Right lobe of liver (tissue), 4 donors: ENCODE data around the gene PDE4B.

Experiments
- POLR2A ChIP-seq: fragments of 450-650 bp; IDR thresholded peaks from one replicate; pipeline ENCODE4 v1.6.1; 2017; ENCODE audit warnings: antibody characterized with exemption, mild to moderate bottlenecking
- TF ChIP-seq, protein P1 (sequence below), 4 donors: fragments of 200-600 bp in 3 of 4; fragments of 450-650 bp in 1 of 4; IDR thresholded peaks; one replicate each; pipeline versions ENCODE4 v1.5.1 to v1.8.0; 2016 to 2022; ENCODE audit warnings: antibody characterized with exemption in 4 of 4, mild to moderate bottlenecking in 2 of 4
- donor health status: DM: no; HTN: no; CAD: no.
- donor health status: DM: no; HTN: no; CAD: no.
- donor health status: DM: no; HTN: yes; CAD: no.

DNA sequence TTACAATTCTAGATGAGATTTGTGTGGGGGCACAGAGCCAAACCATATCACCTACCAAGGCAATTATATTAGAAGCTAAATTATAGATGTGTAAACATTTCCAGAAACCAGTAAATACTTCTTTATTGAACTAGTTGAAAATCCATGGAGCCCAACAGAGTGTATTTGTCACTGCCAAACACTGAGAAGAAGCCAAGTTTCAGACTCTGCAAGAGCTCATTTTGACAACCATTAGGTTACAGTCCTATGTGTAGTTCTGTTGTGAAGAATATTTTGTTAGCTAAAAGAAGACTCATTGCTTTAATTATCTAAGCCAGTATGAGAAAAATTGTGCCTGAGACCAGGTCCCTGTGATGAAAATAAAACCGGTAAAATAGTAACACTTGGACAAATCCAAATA, 382.4 kb downstream of the PDE4B start:
- TF ChIP-seq, protein P1, sequence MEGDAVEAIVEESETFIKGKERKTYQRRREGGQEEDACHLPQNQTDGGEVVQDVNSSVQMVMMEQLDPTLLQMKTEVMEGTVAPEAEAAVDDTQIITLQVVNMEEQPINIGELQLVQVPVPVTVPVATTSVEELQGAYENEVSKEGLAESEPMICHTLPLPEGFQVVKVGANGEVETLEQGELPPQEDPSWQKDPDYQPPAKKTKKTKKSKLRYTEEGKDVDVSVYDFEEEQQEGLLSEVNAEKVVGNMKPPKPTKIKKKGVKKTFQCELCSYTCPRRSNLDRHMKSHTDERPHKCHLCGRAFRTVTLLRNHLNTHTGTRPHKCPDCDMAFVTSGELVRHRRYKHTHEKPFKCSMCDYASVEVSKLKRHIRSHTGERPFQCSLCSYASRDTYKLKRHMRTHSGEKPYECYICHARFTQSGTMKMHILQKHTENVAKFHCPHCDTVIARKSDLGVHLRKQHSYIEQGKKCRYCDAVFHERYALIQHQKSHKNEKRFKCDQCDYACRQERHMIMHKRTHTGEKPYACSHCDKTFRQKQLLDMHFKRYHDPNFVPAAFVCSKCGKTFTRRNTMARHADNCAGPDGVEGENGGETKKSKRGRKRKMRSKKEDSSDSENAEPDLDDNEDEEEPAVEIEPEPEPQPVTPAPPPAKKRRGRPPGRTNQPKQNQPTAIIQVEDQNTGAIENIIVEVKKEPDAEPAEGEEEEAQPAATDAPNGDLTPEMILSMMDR (IDR thresholded peaks at IDR 0.05) = no peak
- TF ChIP-seq POLR2A = no peak
